ENCODE data around the gene GC.

GRCh38 chr4:71765821-71766383 is 18.0 kb downstream of the GC start:
- no peak for TF ChIP-seq CTCF (IDR thresholded peaks at IDR 0.05)
- no peak for TF ChIP-seq ZFX (IDR thresholded peaks at IDR 0.05; ENCODE audit: borderline replicate concordance)
